Caco-2 (cell line): ENCODE data around the gene GEMIN5. TPM values are rescaled to one million over a fixed set of nuclear protein-coding genes. Genes with fewer than 3 reads are reported as not detected.
A peak's percentile ranks its signal among the peaks of the same experiment; 100 is the strongest.
"Not testable (repeated sequence)": the region's sequence is repeated elsewhere in the genome, so short reads cannot be mapped to it uniquely, and the experiment has no call there.

Experiments used
- BruUV-seq: library from RNA; stranded (reverse); fragments of 400-500 nt; replicated peaks from 2 replicates; lab custom pipeline; 2021; lab: Mats Ljungman, UMichigan
- CTCF ChIA-PET: fragments of 300-600 bp; sonication (Branson Sonifier 250); formaldehyde crosslinking; loops from one replicate; lab custom pipeline; 2022; ENCODE audit warnings: antibody characterized with exemption; lab: Charles Lee
- POLR2A ChIA-PET: fragments of 300-600 bp; sonication (Branson Sonifier 250); formaldehyde crosslinking; loops from one replicate; lab custom pipeline; 2022; ENCODE audit warnings: antibody characterized with exemption; lab: Charles Lee
- DNase-seq, 2 experiments: peaks; one replicate each; pipeline versions ENCODE4 v3.0.0 to v3.0.0-alpha.2; 2020 to 2022
- H3K27me3 ChIP-seq: replicated peaks from 2 replicates; pipeline ENCODE4 v1.6.0; 2011; ENCODE audit warnings: low read length; ENCODE audit not compliant: control insufficient read depth, insufficient read depth
- H3K36me3 ChIP-seq: 2 replicates; pipeline ENCODE4 v1.5.1; 2011; ENCODE audit warnings: low read length; ENCODE audit not compliant: control insufficient read depth, insufficient read depth
- H3K4me1 ChIP-seq: fragments of 250-450 bp; sonication (Bioruptor Pico); 2 replicates; pipeline ENCODE4 v1.5.1; 2020; ENCODE audit warnings: mild to moderate bottlenecking
- H3K4me3 ChIP-seq: 2 replicates; pipeline ENCODE4 v1.5.1; 2011; ENCODE audit warnings: low read depth, mild to moderate bottlenecking, control low read depth, low read length
- H3K9me3 ChIP-seq: fragments of 250-450 bp; sonication (Bioruptor Pico); 2 replicates; pipeline ENCODE4 v1.5.1; 2020; ENCODE audit warnings: mild to moderate bottlenecking, moderate library complexity
- H3K27ac Mint-ChIP-seq: one replicate; pipeline ENCODE4 v1.8.0; 2022; ENCODE audit warnings: mixed read lengths; ENCODE audit not compliant: unreplicated experiment
- H3K27me3 Mint-ChIP-seq: one replicate; pipeline ENCODE4 v1.8.0; 2022; ENCODE audit warnings: mixed read lengths; ENCODE audit not compliant: insufficient read depth, unreplicated experiment
- H3K36me3 Mint-ChIP-seq: one replicate; pipeline ENCODE4 v1.8.0; 2022; ENCODE audit warnings: mild to moderate bottlenecking, mixed read lengths; ENCODE audit not compliant: insufficient read depth, unreplicated experiment
- H3K4me1 Mint-ChIP-seq: one replicate; pipeline ENCODE4 v1.8.0; 2022; ENCODE audit warnings: low read depth, mixed read lengths; ENCODE audit not compliant: unreplicated experiment
- H3K4me3 Mint-ChIP-seq: one replicate; pipeline ENCODE4 v1.8.0; 2022; ENCODE audit warnings: mild to moderate bottlenecking, moderate library complexity, mixed read lengths; ENCODE audit not compliant: unreplicated experiment
- H3K9me3 Mint-ChIP-seq: one replicate; pipeline ENCODE4 v1.8.0; 2022; ENCODE audit warnings: mixed read lengths; ENCODE audit not compliant: unreplicated experiment
- intact Hi-C: fragments of 100-400 bp; cut with micrococcal nuclease; formaldehyde crosslinking; loops from one replicate; pipeline ENCODE4 v1.10.0; 2022; ENCODE audit not compliant: unreplicated experiment
- total RNA-seq: library from RNA; stranded (reverse); gene quantifications from 2 replicates; pipeline ENCODE4 v1.2.3, GENCODE V29; 2022
- TF ChIP-seq, protein P1 (sequence below), 2 experiments: fragments of 200-600 bp in 1 of 2; IDR thresholded peaks; 1 replicate in 1 of 2; 2 replicates in 1 of 2; pipeline versions ENCODE4 v1.5.1 to v1.8.0; 2011 to 2022; ENCODE audit warnings: antibody characterized with exemption in 1 of 2, control low read depth in 1 of 2, inconsistent platforms in 1 of 2, low read depth in 1 of 2, low read length in 1 of 2, mild to moderate bottlenecking in 1 of 2, moderate library complexity in 1 of 2; ENCODE audit not compliant: insufficient read depth in 1 of 2, severe bottlenecking in 1 of 2, unreplicated experiment in 1 of 2

The GEMIN5 gene
- total RNA-seq, 1 experiment from 2014 or later: 20.7 TPM

DNA sequence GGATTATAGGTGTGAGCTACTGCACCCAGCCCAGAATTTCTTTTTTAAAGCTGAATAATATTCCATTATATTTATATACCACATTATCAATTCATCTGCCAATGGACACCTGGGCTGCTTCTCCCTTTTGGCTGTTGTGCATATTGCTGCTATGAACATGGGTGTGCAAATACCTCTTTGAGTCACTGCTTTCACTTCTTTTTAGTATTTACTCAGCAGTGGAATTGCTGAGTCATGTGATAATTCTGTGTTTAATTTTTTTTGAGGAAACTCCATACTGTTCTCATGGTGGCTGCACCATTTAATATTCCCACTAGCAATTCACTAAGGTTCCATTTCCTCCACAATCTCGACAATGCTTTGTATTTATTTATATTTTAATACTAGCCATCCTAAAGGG, 39.4 kb upstream of the GEMIN5 start:
- H3K27me3 ChIP-seq: no peaks in the 10 kb centered on the region
- CTCF ChIA-PET: no interaction called here
- intact Hi-C loops: no loop called here
- no peaks in the 10 kb centered on the region for H3K36me3 ChIP-seq
- Mint-ChIP-seq H3K4me3 (no peak overlapping the region), H3K27me3 (no peaks in the 10 kb centered on the region), H3K9me3 (no peaks in the 10 kb centered on the region), H3K4me1 (no peaks in the 10 kb centered on the region), H3K36me3 (no peaks in the 10 kb centered on the region), H3K27ac (no peak overlapping the region)
- DNase-seq: no peak
- H3K4me1 ChIP-seq: no peaks in the 10 kb centered on the region
- TF ChIP-seq, protein P1, sequence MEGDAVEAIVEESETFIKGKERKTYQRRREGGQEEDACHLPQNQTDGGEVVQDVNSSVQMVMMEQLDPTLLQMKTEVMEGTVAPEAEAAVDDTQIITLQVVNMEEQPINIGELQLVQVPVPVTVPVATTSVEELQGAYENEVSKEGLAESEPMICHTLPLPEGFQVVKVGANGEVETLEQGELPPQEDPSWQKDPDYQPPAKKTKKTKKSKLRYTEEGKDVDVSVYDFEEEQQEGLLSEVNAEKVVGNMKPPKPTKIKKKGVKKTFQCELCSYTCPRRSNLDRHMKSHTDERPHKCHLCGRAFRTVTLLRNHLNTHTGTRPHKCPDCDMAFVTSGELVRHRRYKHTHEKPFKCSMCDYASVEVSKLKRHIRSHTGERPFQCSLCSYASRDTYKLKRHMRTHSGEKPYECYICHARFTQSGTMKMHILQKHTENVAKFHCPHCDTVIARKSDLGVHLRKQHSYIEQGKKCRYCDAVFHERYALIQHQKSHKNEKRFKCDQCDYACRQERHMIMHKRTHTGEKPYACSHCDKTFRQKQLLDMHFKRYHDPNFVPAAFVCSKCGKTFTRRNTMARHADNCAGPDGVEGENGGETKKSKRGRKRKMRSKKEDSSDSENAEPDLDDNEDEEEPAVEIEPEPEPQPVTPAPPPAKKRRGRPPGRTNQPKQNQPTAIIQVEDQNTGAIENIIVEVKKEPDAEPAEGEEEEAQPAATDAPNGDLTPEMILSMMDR (IDR thresholded peaks at IDR 0.05; ENCODE audit: insufficient read depth in 1 of 2, low read depth in 1 of 2, low read length in 1 of 2, severe bottlenecking in 1 of 2, unreplicated experiment in 1 of 2): no peak
- POLR2A ChIA-PET: no interaction called here
- BruUV-seq: no TSS peak
- H3K9me3 ChIP-seq: no peaks in the 10 kb centered on the region
- no peak overlapping the region for H3K4me3 ChIP-seq

DNA sequence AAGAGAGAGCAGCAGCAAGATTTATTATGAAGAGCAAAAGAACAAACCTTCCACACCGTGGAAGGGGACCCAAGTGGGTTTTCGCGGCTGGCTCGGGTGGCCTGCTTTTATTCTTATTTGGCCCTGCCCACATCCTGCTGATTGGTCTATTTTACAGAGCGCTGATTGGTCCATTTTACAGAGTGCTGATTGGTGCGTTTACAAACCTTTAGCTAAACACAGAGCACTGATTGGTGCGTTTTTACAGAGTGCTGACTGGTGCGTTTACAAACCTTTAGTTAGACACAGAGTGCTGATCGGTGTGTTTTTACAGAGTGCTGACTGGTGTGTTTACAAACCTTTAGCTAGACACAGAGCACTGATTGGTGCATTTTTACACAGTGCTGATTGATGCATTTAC, 38.1 kb upstream of the GEMIN5 start:
- H3K27me3 Mint-ChIP-seq, H3K4me1 ChIP-seq, H3K4me3 Mint-ChIP-seq, H3K4me1 Mint-ChIP-seq, H3K27ac Mint-ChIP-seq, H3K4me3 ChIP-seq, H3K36me3 Mint-ChIP-seq, POLR2A ChIA-PET, intact Hi-C loops, H3K9me3 Mint-ChIP-seq, H3K27me3 ChIP-seq, BruUV-seq, H3K9me3 ChIP-seq, DNase-seq, H3K36me3 ChIP-seq: not testable (repeated sequence)
- CTCF ChIA-PET: interaction anchor here (1.1 kb wide), 1 partner anchor 28 kb away, joined by 3 read pairs; no protein-coding TSS in a partner anchor

- no peaks in the 10 kb centered on the region for H3K4me1 Mint-ChIP-seq
- BruUV-seq: no TSS peak
- Histone ChIP-seq H3K4me1 (no peaks in the 10 kb centered on the region), H3K9me3 (no peaks in the 10 kb centered on the region), H3K4me3 (no peak overlapping the region), H3K27me3 (no peaks in the 10 kb centered on the region), H3K36me3 (no peaks in the 10 kb centered on the region)
- peak in 1 of 2 experiments; percentile 50 for DNase-seq
- no peaks in the 10 kb centered on the region for H3K27me3 Mint-ChIP-seq
- no peaks in the 10 kb centered on the region for H3K9me3 Mint-ChIP-seq
- intact Hi-C loops: loop anchor here (1.0 to 2.0 kb wide), 4 partner anchors 22 to 175 kb away; no protein-coding TSS in a partner anchor
- no peak overlapping the region for H3K4me3 Mint-ChIP-seq
- CTCF ChIA-PET: interaction anchor here (0.6 to 2.8 kb wide), 6 partner anchors 17 to 167 kb away, joined by 3 to 21 read pairs (median 8); no protein-coding TSS in a partner anchor
- TF ChIP-seq, protein P1 (IDR thresholded peaks at IDR 0.05; ENCODE audit: insufficient read depth in 1 of 2, low read depth in 1 of 2, low read length in 1 of 2, severe bottlenecking in 1 of 2, unreplicated experiment in 1 of 2): peak; percentile 64 to 80
- H3K27ac Mint-ChIP-seq: no peak overlapping the region
- H3K36me3 Mint-ChIP-seq: peaks cover under 1% of the 10 kb centered on the region
- POLR2A ChIA-PET: interaction anchor here (1.0 kb wide), 1 partner anchor 35 kb away, joined by 4 read pairs; the partner anchor contains the start of gene GEMIN5
Observed at GRCh38 chr5:154972476-154973080, 34.6 kb upstream of the GEMIN5 start.
